NCI-H146 (cell line): ENCODE data around the gene NUBP2.
"Not testable (repeated sequence)": the region's sequence is repeated elsewhere in the genome, so short reads cannot be mapped to it uniquely, and the experiment has no call there.

ENCODE experiments used
- DNase-seq: peaks from one replicate; lab custom pipeline; 2025; lab: John Stamatoyannopoulos, UW

Gene NUBP2

GRCh38 chr16:1786242-1787055, 3.7 kb downstream of the NUBP2 start:
- DNase-seq, result no peak

DNA sequence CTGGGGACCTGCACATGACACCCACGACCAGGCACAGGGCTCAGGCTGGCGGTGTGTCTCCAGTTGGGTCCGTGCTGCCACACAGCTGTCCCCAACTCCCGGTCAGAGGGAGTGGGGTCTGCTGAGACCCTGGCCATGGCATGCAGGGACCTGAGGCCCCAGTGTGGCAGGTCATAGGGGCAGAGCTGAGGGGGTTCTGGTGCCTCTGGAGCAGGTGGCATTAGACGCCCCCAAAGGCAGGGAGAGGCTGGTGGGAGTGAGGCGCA, 4.2 kb downstream of the NUBP2 start:
- no peak for DNase-seq

DNA sequence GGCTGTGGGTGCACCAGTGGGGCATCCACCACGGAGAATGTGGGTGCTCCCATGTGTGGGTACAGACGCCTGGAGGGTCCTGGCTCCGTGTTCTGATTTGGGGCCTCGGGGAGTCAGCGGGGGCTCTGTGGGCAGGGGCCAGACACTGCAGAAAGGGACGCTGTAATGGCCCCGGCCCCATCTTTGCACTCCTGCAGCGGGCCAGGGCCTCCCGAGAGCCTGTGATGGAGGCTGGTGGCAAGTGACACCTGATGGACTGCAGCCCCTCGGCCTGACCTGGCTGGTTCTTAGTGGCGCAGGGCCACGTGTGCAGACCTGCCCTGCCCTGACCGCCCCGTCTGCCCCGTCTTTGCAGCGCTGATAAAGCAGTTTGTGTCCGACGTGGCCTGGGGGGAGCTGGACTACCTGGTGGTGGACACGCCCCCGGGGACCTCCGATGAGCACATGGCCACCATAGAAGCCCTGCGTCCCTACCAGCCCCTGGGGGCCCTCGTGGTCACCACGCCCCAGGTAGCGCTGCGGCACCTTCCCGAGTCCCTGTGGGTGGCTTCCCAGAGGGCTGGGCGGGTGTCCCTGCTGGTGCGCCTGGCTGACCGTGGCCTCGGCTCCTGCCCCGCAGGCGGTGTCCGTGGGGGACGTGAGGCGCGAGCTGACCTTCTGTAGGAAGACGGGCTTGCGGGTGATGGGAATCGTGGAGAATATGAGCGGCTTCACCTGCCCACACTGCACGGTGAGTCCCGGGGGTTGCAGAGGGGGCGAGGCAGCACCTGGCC, 4.7 kb downstream of the NUBP2 start:
- DNase-seq, result no peak

DNA sequence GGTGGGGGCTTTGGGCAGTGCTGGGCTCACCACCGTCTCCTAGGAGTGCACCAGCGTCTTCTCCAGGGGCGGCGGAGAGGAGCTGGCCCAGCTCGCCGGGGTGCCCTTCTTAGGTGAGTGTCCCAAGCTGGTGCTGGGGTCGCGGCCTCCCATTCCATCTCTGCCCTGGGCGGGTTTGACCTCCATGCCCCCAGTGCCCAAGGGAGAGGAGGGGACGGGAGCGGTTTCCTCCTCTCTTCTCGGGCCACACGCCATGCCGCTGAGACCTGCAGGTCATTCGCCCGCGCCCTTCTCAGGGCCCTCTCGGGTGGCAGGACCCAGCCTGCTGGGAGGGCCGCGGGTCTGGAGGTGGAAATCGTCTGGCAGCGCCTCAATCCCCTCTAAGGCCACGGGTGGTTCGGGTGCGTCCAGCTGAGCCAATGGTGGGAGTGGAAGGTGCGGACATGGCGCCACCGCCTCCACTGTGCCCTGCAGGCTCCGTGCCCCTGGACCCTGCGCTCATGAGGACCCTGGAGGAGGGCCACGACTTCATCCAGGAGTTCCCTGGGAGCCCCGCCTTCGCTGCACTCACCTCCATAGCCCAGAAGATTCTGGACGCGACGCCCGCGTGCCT, 5.4 kb downstream of the NUBP2 start:
- no peak for DNase-seq

GRCh38 chr16:1788708-1789100, 5.9 kb downstream of the NUBP2 start:
- DNase-seq, result no peak

DNA sequence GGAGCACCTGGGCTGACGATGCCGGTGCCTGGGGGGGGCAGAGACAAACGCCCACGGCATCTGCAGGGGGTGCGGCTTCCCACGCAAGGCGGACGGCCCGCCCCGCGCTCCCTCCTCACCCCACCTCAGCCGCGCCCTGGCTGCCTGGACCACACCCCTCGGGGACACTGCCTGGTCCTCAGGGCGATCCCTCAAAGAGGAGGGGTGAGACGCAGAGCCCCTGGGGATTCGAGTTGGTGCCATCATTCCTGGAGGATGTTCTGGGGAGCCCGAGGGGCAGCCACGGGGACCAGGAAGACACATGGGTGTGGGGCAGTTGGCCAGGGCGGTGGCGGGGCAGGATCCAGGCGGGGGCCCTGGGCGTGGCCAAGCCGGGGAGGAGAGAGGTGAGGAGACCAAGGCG, 6.9 kb downstream of the NUBP2 start:
- DNase-seq, result no peak

DNA sequence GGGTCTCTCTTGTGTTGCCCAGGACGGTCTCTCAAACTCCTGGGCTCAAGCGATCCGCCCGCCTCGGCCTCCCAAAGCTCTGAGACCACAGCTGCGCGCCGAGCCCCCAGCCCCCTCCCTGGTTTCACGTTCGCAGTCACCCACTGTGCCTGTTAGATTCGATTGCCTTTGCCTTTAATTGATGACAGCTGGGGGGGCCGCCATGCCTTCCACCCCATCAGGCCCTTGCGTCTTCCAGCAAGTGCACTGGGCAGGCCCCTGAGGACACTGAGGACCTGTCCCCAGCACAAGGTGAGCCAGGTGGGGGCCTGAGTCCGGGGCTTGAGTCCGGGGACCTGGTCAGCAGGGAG, 7.5 kb downstream of the NUBP2 start:
- no peak for DNase-seq

DNA sequence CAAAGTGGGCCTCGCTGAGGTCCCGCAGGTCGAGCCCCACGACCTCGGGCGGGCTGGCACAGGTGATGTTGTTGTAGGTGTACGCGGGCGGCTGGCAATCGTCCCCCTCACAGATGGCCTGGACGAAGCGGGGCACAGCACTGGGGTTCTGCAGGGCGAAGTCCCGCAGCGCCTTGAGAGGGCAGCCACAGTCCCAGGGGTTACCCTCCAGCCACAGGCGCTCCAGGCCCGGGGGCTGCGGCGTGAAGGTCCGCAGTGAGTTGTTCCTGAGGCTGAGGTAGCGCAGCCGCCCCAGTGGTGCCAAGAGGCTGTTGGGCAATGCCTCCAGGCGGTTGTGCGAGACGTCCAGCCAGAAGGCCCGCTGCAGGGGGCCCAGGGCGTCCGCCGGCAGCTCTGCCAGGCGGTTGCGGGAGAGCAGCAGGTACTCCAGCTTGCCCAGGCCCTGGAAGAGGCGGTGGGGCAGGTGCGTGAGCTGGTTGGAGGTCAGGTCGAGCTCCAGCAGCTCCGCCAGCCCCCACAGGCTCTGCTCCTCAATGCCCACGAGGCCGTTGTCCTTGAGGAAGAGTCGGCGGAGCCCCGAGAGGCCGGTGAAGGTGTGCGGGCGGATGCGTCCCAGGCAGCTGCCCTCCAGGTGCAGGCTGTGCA, 8.0 kb downstream of the NUBP2 start:
- no peak for DNase-seq

GRCh38 chr16:1791256-1791942, 8.6 kb downstream of the NUBP2 start:
- DNase-seq, result no peak

- no peak for DNase-seq
Measured at GRCh38 chr16:1791943-1792812, 9.4 kb downstream of the NUBP2 start.

GRCh38 chr16:1792836-1793577, 10.2 kb downstream of the NUBP2 start:
- no peak for DNase-seq

DNA sequence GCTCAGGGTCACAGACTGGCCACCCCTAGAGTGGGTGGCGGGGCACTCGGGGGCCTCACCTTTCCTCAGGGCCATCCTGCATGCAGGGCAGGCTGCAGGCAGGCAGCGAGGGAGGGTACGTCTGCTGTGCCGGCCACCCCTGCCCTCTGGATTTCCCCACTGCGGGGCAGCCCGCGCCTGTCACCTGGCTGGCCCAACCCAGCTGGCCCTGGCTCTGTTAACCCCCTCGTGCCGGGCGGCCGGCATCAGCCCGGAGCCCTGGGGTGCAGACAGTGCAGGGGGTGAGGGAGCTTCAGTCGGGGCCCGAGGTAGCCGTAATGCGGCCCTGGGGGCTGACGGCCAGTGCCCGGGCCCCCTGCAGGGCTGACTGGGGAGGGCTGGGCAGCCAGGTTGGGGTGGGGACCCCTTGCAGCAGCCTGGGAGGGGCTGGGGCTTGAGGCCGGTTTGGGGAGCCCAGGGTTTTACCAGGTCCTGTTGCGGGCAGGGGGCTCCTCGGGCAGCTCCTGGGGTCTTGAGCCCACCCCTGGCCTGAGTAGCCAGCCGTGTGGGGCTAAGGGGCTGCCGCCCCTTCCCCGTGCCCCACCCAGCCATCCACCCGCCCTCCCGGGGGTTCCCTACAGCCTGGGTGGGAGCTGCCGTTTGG, 10.9 kb downstream of the NUBP2 start, which contains the start of gene IGFALS:
TSS of gene IGFALS (minus strand) at position 128 of the 643 bp plus-strand sequence. CDS start at position 75, 53 bp downstream.
- DNase-seq, result no peak

DNA sequence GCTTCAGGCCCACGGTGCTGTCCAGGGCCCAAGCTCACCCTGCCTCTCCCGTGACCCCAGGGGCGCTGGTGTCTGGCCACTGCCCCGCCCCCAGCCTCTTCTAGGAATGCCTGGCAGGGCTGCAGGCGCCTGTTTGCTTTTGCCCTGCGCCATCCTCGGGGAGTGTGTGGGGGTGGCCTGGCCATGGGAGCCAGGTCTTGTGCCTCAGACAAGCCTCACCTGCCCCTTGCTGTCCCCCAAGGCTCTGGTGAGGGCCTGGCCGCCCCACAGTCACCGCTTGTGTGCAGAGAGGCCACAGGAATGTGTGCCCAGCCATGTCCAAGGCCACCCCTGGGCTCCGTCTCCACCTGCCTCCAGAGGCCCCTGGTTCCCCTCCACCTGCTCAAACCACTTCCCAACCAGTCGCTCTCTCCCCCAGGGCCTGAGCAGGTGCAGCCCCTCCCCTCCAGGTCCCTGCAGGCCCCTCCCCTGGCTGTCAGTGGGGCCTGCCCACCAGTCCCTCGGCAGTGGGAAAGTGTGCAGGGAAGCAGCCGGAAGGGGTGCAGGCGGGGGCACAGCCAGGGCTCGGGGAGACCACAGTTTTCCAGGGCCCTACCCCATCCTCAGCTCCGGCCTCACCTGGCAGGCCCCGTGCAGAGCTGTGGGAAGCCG, 11.6 kb downstream of the NUBP2 start:
- DNase-seq, result peak; percentile 50

DNA sequence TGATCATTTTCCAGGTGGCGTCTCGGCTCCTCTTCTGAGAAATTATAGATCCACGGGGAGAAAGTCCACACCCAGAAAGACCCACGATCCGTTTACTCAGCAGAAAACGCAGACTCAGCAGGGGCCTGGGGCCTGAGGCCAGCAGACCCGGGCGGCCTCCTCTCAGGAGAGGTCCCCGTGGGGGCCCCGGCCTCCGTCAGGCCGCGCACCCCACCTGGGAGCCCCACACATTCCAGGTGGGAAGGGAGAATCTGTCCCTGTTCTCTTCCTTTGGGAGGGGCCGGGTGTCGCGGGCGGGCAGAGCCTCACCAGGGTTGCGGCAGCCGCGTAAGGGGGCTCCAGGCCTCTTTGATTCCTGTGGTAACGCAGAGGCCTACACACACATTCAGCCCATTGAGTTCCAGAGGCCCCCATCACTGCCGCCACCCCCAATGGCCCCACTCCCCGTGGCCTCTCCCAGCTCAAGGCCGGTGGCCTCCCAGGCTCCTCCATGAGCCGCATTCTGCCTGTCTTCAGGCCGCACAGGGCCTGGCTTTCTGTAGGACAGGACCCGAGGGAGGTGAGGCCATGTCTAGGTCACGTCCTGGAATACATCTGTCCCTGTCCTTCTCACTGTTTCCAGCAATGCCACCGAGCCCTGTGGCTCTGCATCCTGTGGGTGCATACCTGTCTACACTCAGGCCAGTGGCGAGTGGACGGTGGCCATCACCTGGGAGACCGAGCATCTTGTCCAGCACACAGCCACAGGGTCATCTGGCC, 12.3 kb downstream of the NUBP2 start:
- DNase-seq, result no peak

- not testable (repeated sequence) for DNase-seq
Measured at GRCh38 chr16:1799263-1799662, 16.5 kb downstream of the NUBP2 start.

GRCh38 chr16:1800701-1801100, 17.9 kb downstream of the NUBP2 start:
- no peak for DNase-seq

DNA sequence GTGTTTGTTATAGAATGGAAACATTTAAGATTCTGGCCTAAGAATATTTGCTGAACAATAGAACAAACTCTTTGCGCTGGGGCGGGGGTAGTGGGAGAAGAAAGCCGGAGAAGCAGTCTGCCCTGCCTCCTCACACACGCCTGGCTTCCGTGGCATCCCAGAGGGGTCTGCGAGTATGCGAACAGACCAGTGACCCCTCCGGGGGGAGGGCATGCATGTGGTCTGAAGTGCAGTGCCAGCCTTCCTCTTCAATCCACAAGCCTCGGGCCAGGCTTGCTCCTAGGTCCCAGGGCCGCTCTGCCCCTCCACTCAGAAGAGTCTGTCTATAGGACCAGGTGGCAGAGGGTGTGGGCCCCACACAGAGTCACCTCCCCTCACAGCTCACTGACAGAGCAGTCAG, 24.9 kb downstream of the NUBP2 start:
- DNase-seq, result no peak

DNA sequence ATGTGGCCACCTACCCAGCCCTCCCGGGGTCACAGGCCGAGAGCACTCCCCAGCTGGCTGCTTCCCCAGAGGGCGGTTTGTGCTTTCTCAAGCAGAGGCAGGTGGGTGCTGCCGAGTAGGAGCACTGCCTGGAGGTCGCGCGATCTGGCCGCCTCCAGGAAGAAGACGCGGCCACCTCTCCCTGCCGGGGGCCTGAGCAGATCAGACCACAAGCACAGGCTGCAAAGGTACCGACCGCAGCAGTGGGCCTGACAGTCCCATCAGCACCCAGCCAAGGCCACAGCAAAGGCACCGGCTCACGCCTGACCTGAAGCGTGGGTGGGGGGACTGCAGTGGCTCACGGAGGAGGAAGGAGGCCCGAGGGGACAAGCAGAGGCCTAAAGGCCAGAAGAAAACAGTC, 25.9 kb downstream of the NUBP2 start:
- no peak for DNase-seq
